ENCODE measurements around the gene OR2T33.
"Not testable (repeated sequence)": the region's sequence is repeated elsewhere in the genome, so short reads cannot be mapped to it uniquely, and the experiment has no call there.

The OR2T33 gene

DNA sequence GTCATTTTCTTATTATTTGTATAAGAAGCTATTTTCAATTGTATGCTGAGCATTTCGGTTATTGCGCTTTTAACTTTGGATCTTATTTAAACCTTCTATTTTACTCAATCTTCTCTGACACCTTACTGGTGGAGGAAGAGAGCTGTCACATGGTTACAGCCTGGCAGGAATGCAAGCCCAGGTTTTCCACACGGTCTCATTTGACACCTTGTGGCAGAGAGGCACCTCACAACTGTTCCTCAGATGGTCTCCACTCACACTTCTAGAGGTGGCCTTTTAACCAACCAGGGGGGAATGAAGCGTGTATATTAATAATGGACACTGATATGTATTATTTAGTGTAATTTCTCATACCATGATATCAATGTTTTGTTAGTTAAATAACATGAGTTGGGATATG is 9.6 kb downstream of the OR2T33 start:
- no peak overlapping the region for H3K4me3 ChIP-seq
- DNase-seq (ENCODE audit: low spot score), result no peak
- TF ChIP-seq CTCF (IDR thresholded peaks at IDR 0.05), result no peak
- no peak overlapping the region for H3K27ac ChIP-seq

GRCh38 chr1:248259309-248259708 is 18.5 kb downstream of the OR2T33 start:
- not testable (repeated sequence) for DNase-seq (ENCODE audit: low spot score); H3K27ac ChIP-seq; H3K4me3 ChIP-seq

GRCh38 chr1:248243204-248243603 is 34.6 kb downstream of the OR2T33 start:
- DNase-seq (ENCODE audit: low spot score), result no peak
- no peak overlapping the region for H3K4me3 ChIP-seq
- no peak for TF ChIP-seq CTCF (IDR thresholded peaks at IDR 0.05)
- H3K27ac ChIP-seq, result no peak overlapping the region

GRCh38 chr1:248239478-248239877 is 38.3 kb downstream of the OR2T33 start:
- no peak for DNase-seq (ENCODE audit: low spot score)
- TF ChIP-seq CTCF (IDR thresholded peaks at IDR 0.05), result no peak
- Histone ChIP-seq H3K4me3 (no peak overlapping the region), H3K27ac (no peak overlapping the region)

DNA sequence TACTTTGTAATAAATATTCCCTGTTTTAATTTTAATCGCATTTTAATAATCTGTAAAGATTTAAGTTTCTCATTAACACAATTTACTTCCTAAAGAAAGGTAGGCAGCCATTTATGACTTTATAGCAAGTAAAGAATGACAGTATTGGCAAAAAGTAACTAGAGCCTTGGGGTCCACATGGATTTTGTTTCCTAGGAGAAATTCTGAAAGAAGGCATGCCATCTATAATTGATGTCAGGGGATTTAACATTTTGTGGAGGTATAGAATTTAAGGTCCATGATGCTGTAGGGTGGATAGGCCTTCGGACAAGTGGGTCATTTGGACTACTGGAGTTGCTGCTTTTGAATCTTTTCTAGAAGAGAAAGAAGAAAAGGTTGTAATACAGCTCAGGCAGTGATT is 46.7 kb downstream of the OR2T33 start, which contains the start of gene OR2M4:
Gene OR2M4, plus strand, starts transcription at position 301 of the 400 bp plus-strand sequence. CDS start 7,512 bp downstream, outside the sequence.
- no peak for DNase-seq (ENCODE audit: low spot score)
- no peak for TF ChIP-seq CTCF (IDR thresholded peaks at IDR 0.05)
- no peak within 1 kb of the TSS for H3K4me3 ChIP-seq
- no peak within 1 kb of the TSS for H3K27ac ChIP-seq

- no peak for DNase-seq (ENCODE audit: low spot score)
- Histone ChIP-seq H3K27ac (no peak overlapping the region), H3K4me3 (no peak overlapping the region)
- no peak for TF ChIP-seq CTCF (IDR thresholded peaks at IDR 0.05)
These were observed 48.3 kb downstream of the OR2T33 start for GRCh38 chr1:248229360-248229908.

GRCh38 chr1:248225537-248225936 is 52.2 kb downstream of the OR2T33 start:
- no peak for DNase-seq (ENCODE audit: low spot score)
- Histone ChIP-seq H3K27ac (no peak overlapping the region), H3K4me3 (no peak overlapping the region)
- TF ChIP-seq CTCF (IDR thresholded peaks at IDR 0.05), result no peak

Measured in coronary artery (tissue), 2 donors.